ENCODE data around the gene DARS1. TPM values are rescaled to one million over a fixed set of nuclear protein-coding genes. Genes with fewer than 3 reads are reported as not detected.

The DARS1 gene
- total and polyA plus RNA-seq, 2 of the 13 experiments (the other 11 are each of a cell fraction or from before 2014, with no cell fraction given): 149 to 230 TPM

DNA sequence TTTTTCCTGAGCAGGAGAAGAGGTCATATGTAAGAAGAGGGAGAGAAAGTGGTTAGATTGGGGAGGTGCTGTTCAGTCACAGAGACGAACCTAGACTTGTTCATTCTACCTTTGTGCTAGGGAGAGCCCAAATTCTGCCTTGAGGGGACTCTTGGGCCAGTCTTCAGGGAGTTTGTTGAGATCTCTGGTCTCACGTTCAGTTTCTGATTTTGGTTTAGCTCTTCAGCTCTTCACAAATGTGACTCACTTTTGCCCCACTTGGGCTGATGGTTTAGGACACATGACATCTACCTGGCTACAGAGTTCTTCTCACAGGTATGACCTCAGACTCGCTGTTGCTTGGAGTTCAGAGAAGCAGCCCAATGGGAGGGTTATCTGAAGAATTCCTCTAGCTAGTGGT is 49.2 kb upstream of the DARS1 start:
- FAIRE-seq: no peak
- WGBS (ENCODE audit: low lambda C conversion rate): 38% methylated on average over 3 of the region's 3 CpGs

DNA sequence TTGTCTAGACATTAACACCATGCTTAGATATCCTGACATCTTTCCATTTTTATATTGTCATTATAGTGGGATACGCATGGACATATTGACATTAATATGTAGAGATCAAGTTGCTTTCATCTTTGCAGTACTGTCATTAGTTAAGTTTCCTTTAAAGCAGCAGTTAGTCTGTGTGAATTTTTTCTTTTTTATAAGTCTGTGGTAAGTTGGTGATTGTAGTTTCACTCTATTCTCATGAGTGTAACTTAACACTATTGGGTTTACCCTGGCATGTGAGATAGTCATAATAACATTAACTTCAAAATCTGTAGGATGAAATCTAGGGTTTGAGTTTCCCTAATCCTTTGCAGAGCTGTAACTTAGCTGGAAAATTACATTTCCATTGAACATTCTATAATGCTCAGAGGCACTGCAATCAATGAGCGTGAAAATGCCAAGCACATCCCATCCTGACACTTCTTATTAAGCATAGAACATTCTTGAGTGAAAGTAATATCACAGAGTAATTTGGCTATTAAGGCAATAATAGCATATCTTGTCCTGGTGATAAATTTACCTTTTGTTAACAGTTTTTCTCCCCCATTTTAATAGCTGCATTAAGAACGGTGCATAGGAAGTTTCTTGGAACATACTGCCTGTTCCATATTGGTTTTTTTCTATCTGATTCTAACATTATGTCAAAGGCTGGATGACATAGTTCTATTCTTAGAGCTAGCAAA is 47.5 kb upstream of the DARS1 start:
- Histone ChIP-seq H3K4me1 (ENCODE audit: insufficient read depth, low read length) (no peaks in the 10 kb centered on the region), H3K4me3 (replicated peaks in 1 of 3; ENCODE audit: insufficient read depth in 1 of 3, low read depth in 2 of 3, low read length in 3 of 3) (no peak overlapping the region), H3K4me2 (ENCODE audit: low read depth, low read length) (no peak overlapping the region), H3K36me3 (replicated peaks in 1 of 2; ENCODE audit: control insufficient read depth in 1 of 2, insufficient read depth in 2 of 2, low read length in 2 of 2) (no peaks in the 10 kb centered on the region), H3K27ac (ENCODE audit: extremely low read length, insufficient read depth, low read length) (no peak overlapping the region), H3K9ac (ENCODE audit: insufficient read depth, low read depth, low read length) (no peak overlapping the region), H3K9me3 (ENCODE audit: low read length) (no peaks in the 10 kb centered on the region), H4K20me1 (ENCODE audit: insufficient read depth, low read length) (no peaks in the 10 kb centered on the region), H3K27me3 (ENCODE audit: control insufficient read depth in 1 of 2, insufficient read depth in 2 of 2, low read length in 2 of 2) (no peaks in the 10 kb centered on the region; a peak in 1 of 5 replicates), H2AFZ (ENCODE audit: low read length) (no peak overlapping the region), H3K79me2 (ENCODE audit: insufficient read depth, low read length) (no peaks in the 10 kb centered on the region)
- TF ChIP-seq HOXA5 (CRISPR knock-in tag; IDR thresholded peaks at IDR 0.05): no peak
- no peak for TF ChIP-seq SSRP1 (CRISPR knock-in tag; IDR thresholded peaks at IDR 0.05)
- TF ChIP-seq, protein P1, sequence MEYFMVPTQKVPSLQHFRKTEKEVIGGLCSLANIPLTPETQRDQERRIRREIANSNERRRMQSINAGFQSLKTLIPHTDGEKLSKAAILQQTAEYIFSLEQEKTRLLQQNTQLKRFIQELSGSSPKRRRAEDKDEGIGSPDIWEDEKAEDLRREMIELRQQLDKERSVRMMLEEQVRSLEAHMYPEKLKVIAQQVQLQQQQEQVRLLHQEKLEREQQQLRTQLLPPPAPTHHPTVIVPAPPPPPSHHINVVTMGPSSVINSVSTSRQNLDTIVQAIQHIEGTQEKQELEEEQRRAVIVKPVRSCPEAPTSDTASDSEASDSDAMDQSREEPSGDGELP (IDR thresholded peaks at IDR 0.05; ENCODE audit: borderline replicate concordance, low read depth): no peak
- BruUV-seq (replicated peaks): no TSS peak
- in situ Hi-C loops (cut with HindIII; ENCODE audit: extremely low pct_ligation_motif_present, low pct_unique_long_range_greater_than_20kb): no loop called here
- FAIRE-seq: no peak
- POLR2A ChIA-PET: no interaction called here
- 49% methylated on average over 3 of the region's 3 CpGs for WGBS (ENCODE audit: low lambda C conversion rate)
- no peak for DNase-seq (ENCODE audit: low spot score)
- ATAC-seq: no peak
- intact Hi-C loops (cut with micrococcal nuclease; ENCODE audit: unreplicated experiment): no loop called here
- CTCF ChIA-PET (ENCODE audit: low intra/inter-chr PET ratio, low total read pairs): no interaction called here

More for the DNA sequence above, 49.2 kb upstream of the DARS1 start:
- H4K20me1 ChIP-seq (ENCODE audit: insufficient read depth, low read length): no peaks in the 10 kb centered on the region
- intact Hi-C loops (cut with micrococcal nuclease; ENCODE audit: unreplicated experiment): no loop called here
- no peak overlapping the region for H3K27ac ChIP-seq (ENCODE audit: extremely low read length, insufficient read depth, low read length)
- H3K9ac ChIP-seq (ENCODE audit: insufficient read depth, low read depth, low read length): no peak overlapping the region
- in situ Hi-C loops (cut with HindIII; ENCODE audit: extremely low pct_ligation_motif_present, low pct_unique_long_range_greater_than_20kb): no loop called here
- POLR2A ChIA-PET: no interaction called here
- TF ChIP-seq, protein P2, sequence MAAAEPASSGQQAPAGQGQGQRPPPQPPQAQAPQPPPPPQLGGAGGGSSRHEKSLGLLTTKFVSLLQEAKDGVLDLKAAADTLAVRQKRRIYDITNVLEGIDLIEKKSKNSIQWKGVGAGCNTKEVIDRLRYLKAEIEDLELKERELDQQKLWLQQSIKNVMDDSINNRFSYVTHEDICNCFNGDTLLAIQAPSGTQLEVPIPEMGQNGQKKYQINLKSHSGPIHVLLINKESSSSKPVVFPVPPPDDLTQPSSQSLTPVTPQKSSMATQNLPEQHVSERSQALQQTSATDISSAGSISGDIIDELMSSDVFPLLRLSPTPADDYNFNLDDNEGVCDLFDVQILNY (CRISPR knock-in tag; conservative IDR thresholded peaks at IDR 0.05): no peak
- TF ChIP-seq ZFP36L2 (CRISPR knock-in tag; IDR thresholded peaks at IDR 0.05) (no peak), ZNF790 (CRISPR knock-in tag; IDR thresholded peaks at IDR 0.05; ENCODE audit: borderline replicate concordance) (no peak), ZZZ3 (CRISPR knock-in tag; IDR thresholded peaks at IDR 0.05; ENCODE audit: borderline replicate concordance) (no peak)
- TF ChIP-seq, protein P3, sequence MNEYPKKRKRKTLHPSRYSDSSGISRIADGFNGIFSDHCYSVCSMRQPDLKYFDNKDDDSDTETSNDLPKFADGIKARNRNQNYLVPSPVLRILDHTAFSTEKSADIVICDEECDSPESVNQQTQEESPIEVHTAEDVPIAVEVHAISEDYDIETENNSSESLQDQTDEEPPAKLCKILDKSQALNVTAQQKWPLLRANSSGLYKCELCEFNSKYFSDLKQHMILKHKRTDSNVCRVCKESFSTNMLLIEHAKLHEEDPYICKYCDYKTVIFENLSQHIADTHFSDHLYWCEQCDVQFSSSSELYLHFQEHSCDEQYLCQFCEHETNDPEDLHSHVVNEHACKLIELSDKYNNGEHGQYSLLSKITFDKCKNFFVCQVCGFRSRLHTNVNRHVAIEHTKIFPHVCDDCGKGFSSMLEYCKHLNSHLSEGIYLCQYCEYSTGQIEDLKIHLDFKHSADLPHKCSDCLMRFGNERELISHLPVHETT (CRISPR knock-in tag; conservative IDR thresholded peaks at IDR 0.05): no peak
- no TSS peak for BruUV-seq (replicated peaks)
- H3K79me2 ChIP-seq (ENCODE audit: insufficient read depth, low read length): no peaks in the 10 kb centered on the region
- H3K4me1 ChIP-seq (ENCODE audit: insufficient read depth, low read length): no peaks in the 10 kb centered on the region
- no peak overlapping the region for H2AFZ ChIP-seq (ENCODE audit: low read length)
- DNase-seq (ENCODE audit: low spot score): no peak
- no peak for ATAC-seq
- H3K27me3 ChIP-seq (ENCODE audit: control insufficient read depth in 1 of 2, insufficient read depth in 2 of 2, low read length in 2 of 2): no peaks in the 10 kb centered on the region
- no peak overlapping the region for H3K4me3 ChIP-seq (replicated peaks in 1 of 3; ENCODE audit: insufficient read depth in 1 of 3, low read depth in 2 of 3, low read length in 3 of 3)
- no peaks in the 10 kb centered on the region for H3K36me3 ChIP-seq (replicated peaks in 1 of 2; ENCODE audit: control insufficient read depth in 1 of 2, insufficient read depth in 2 of 2, low read length in 2 of 2)
- CTCF ChIA-PET (ENCODE audit: low intra/inter-chr PET ratio, low total read pairs): no interaction called here
- no peak overlapping the region for H3K4me2 ChIP-seq (ENCODE audit: low read depth, low read length)
- no peaks in the 10 kb centered on the region for H3K9me3 ChIP-seq (ENCODE audit: low read length)
